Muscle layer of duodenum (tissue), 2 donors: Measurements from ENCODE around the gene TOP2B.

Experiments
- H3K27ac ChIP-seq: one replicate; pipeline ENCODE4 v1.7.0; 2013; ENCODE audit warnings: mild to moderate bottlenecking, low read length
- H3K27me3 ChIP-seq: one replicate; pipeline ENCODE4 v1.7.0; 2013; ENCODE audit warnings: low read depth, mild to moderate bottlenecking, control low read depth, low read length
- H3K36me3 ChIP-seq, 2 donors: one replicate each; pipeline ENCODE4 v1.7.0; 2013; ENCODE audit warnings: low read length in 2 of 2, control low read depth in 1 of 2, mild to moderate bottlenecking in 1 of 2; ENCODE audit not compliant: insufficient read depth in 2 of 2, control insufficient read depth in 1 of 2
- H3K4me1 ChIP-seq, 2 donors: one replicate each; pipeline ENCODE4 v1.7.0; 2013; ENCODE audit warnings: low read length in 2 of 2, mild to moderate bottlenecking in 2 of 2, control low read depth in 1 of 2, moderate library complexity in 1 of 2; ENCODE audit not compliant: insufficient read depth in 2 of 2, control insufficient read depth in 1 of 2
- H3K4me3 ChIP-seq, 2 donors: one replicate each; pipeline ENCODE4 v1.7.0; 2013; ENCODE audit warnings: low read length in 2 of 2, low read depth in 1 of 2, mild to moderate bottlenecking in 1 of 2
- H3K9me3 ChIP-seq, 2 donors: one replicate each; pipeline ENCODE4 v1.7.0; 2013; ENCODE audit warnings: low read length in 2 of 2, control low read depth in 1 of 2, mild to moderate bottlenecking in 1 of 2; ENCODE audit not compliant: control insufficient read depth in 1 of 2
- donor health status: healthy.

TOP2B gene

DNA sequence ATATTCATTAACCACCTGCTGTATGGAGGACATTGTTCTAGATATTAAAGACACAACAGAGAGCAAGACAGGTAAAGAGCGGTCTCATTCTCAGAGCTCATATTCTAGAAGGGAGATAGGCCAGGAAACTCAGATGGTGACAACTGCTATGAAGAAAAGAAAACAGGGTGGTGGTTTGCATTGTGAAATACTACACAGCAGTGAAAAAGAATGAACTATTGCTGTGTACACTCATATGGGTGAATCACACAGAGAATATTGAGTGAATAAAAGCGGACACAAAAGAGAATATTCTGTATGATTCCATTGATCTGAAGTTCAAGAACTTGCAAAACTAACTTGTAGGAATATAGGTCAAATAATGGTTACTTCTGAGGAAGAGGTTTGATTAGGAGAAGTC is 76.7 kb downstream of the TOP2B start:
- no peak overlapping the region for H3K27ac ChIP-seq
- peaks cover 0 to 9% of the 10 kb centered on the region in 2 donors for H3K4me1 ChIP-seq
- H3K36me3 ChIP-seq = peaks cover 0 to 4% of the 10 kb centered on the region in 2 donors
- H3K27me3 ChIP-seq = no peaks in the 10 kb centered on the region
- H3K9me3 ChIP-seq = no peaks in the 10 kb centered on the region
- no peak overlapping the region for H3K4me3 ChIP-seq

DNA sequence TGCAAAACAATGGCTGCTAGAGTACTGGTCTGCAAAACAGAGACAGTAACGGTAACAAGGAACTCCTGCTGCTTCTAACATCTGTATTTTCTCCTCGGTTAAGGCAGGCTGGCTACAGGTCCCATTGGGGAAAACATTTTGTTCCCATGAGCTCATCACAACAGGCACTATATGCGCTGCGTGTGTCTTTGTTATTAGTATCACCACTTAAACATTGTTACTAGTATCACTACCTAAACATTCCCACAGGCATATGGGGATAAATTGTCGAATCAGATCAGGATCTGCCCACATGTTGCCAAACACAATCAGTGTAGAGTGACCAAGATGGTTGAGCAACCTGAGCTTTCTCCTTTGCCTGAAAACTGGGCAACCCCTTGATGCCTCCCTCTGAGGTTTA is 77.2 kb downstream of the TOP2B start:
- Histone ChIP-seq H3K27ac (no peak overlapping the region), H3K36me3 (peaks cover 0 to 7% of the 10 kb centered on the region in 2 donors), H3K4me3 (no peak overlapping the region), H3K4me1 (peaks cover 0 to 5% of the 10 kb centered on the region in 2 donors), H3K9me3 (no peaks in the 10 kb centered on the region), H3K27me3 (no peaks in the 10 kb centered on the region)

- peaks cover 0 to under 1% of the 10 kb centered on the region in 2 donors for H3K4me1 ChIP-seq
- H3K27me3 ChIP-seq = no peaks in the 10 kb centered on the region
- H3K4me3 ChIP-seq = no peak overlapping the region
- peaks cover 0 to 12% of the 10 kb centered on the region in 2 donors for H3K36me3 ChIP-seq
- H3K27ac ChIP-seq = no peak overlapping the region
- peaks cover 0 to 3% of the 10 kb centered on the region in 2 donors for H3K9me3 ChIP-seq
Observed at GRCh38 chr3:25587094-25587493, 77.6 kb downstream of the TOP2B start.

DNA sequence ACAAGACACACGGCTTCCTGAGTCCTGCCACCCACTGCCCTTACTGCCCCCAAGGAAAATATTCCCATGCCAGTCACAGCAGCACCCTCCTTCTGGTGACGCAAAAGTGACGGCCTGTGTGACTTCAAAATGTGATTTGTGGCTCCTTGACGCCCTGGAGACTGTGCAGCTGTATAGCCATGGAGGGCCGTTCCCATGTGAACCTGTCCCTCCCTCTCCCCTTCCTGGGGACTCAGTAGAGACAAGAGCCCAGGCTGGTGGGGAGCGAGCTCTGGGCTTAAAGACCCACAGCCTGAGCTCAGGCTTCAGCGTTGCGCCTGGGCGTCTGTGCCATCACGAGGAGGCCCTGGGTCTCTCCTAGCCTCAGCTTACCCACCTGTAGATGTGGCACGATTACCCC is 78.2 kb downstream of the TOP2B start:
- H3K4me1 ChIP-seq = no peaks in the 10 kb centered on the region
- H3K27me3 ChIP-seq = no peaks in the 10 kb centered on the region
- H3K36me3 ChIP-seq = peaks cover 0 to 17% of the 10 kb centered on the region in 2 donors
- H3K4me3 ChIP-seq = no peak overlapping the region
- peaks cover 0 to 3% of the 10 kb centered on the region in 2 donors for H3K9me3 ChIP-seq
- no peak overlapping the region for H3K27ac ChIP-seq

DNA sequence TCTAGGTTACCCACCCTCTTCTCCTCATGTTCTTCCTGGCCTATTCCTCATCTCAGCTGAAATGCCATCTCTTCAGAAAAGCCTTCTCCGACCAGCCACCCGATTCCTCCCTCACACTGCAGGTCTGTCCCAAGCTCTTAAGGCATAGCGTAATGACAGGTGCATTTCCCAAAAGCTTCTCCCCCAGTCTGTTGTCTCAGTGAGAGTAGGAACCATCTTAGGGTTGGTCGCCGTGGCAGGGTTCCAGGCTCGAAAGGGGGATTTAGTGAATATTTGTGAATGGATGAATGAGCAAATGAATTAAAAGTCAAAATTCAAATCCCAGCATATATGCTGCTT is 78.6 kb downstream of the TOP2B start:
- Histone ChIP-seq H3K27me3 (no peaks in the 10 kb centered on the region), H3K4me3 (no peak overlapping the region)

DNA sequence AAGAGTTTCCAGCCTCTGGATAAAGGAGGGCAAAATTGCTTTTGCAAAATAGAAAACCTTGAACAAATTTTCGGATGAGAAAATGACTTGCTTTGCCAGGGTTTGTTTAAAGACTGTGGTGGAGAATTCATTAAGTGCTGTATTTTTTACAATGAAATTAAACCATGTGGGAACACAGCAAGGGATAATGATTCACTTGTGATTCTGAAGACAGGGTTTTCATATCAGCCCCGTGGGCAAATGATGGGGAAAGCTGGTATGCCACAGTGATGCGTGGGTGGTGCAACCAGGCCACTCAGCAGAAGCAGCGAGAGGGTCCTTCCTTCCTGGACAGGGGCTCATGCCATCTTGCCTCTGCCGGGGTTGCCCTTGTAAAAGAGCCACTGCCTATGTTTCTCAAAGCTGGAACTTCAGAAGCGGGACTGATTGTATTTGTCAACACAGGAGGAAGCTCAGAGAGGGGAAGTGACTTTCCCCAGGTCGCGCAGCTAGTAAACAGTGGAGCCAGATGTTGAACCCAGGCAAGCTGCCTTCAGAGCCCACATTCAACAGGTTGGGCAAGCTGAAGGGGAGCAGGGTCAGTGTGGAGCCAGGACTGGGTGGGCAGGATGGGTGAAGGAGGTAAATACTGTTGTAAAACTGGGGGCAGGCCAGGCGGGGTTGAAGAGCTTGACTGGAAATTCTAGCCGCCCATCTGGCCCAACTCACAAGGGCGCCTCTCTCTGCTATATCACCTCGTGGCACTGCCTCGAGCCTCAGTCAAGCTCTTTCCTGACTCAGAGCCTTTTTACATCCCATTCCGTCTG is 79.1 kb downstream of the TOP2B start:
- Histone ChIP-seq H3K9me3 (peaks cover 0 to 3% of the 10 kb centered on the region in 2 donors), H3K4me3 (no peak overlapping the region), H3K4me1 (no peaks in the 10 kb centered on the region), H3K27me3 (no peaks in the 10 kb centered on the region), H3K27ac (no peak overlapping the region), H3K36me3 (peaks cover 0 to 25% of the 10 kb centered on the region in 2 donors)

More for the DNA sequence above, 78.6 kb downstream of the TOP2B start:
- H3K36me3 ChIP-seq = peaks cover 0 to 21% of the 10 kb centered on the region in 2 donors
- H3K9me3 ChIP-seq = peaks cover 0 to 3% of the 10 kb centered on the region in 2 donors
- H3K4me1 ChIP-seq = no peaks in the 10 kb centered on the region
- no peak overlapping the region for H3K27ac ChIP-seq

- H3K4me1 ChIP-seq = no peaks in the 10 kb centered on the region
- no peak overlapping the region for H3K27ac ChIP-seq
- H3K27me3 ChIP-seq = no peaks in the 10 kb centered on the region
- H3K4me3 ChIP-seq = no peak overlapping the region
- H3K36me3 ChIP-seq = peaks cover 0 to 25% of the 10 kb centered on the region in 2 donors
- peaks cover 0 to 3% of the 10 kb centered on the region in 2 donors for H3K9me3 ChIP-seq
Observed at GRCh38 chr3:25584011-25584789, 80.5 kb downstream of the TOP2B start.

- Histone ChIP-seq H3K4me1 (no peaks in the 10 kb centered on the region), H3K27me3 (no peaks in the 10 kb centered on the region), H3K4me3 (no peak overlapping the region), H3K27ac (no peak overlapping the region), H3K9me3 (peaks cover 0 to 3% of the 10 kb centered on the region in 2 donors), H3K36me3 (peaks cover 0 to 25% of the 10 kb centered on the region in 2 donors)
Observed at GRCh38 chr3:25583343-25583742, 81.4 kb downstream of the TOP2B start.

DNA sequence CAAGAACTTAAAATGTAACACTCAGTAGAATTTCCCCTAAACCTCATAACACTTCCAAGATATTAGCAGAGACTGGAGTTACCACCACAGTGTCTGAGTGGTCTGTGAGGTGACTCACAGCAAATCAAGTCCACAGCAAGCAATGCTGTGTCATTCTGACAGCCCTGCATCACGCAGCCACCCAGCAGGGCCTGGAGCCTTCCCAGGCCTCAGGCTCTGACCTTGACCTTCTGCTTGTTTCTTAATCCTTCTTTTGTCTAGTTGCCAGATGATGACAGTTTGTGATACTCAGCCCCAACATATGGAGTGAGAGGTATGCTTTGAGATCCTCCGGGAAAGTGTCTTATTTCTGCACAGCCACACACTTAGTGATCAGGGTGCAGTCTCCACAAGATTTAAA is 82.5 kb downstream of the TOP2B start:
- peaks cover 0 to 3% of the 10 kb centered on the region in 2 donors for H3K9me3 ChIP-seq
- peaks cover 0 to 25% of the 10 kb centered on the region in 2 donors for H3K36me3 ChIP-seq
- H3K4me3 ChIP-seq = no peak overlapping the region
- H3K4me1 ChIP-seq = no peaks in the 10 kb centered on the region
- no peaks in the 10 kb centered on the region for H3K27me3 ChIP-seq
- no peak overlapping the region for H3K27ac ChIP-seq

DNA sequence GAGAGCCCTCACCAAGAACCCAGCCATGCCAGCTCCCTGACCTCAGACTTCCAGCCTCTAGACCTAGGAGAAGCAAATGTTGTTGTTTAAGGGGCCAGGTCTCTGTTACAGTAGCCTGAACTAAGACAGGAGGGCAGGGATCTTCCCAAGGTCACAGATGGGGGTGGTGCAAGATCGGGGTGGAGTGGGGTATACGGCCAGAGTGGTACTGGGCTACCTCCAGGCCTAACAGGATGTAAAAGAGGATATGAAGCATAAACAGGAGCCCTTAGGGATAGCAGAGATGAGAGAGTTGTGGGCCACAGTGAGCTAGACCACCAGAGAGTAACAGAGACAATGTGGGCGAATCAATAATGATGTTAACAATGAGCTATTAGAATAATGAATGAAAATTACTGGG is 82.9 kb downstream of the TOP2B start:
- no peak overlapping the region for H3K27ac ChIP-seq
- peaks cover 0 to 25% of the 10 kb centered on the region in 2 donors for H3K36me3 ChIP-seq
- H3K4me1 ChIP-seq = no peaks in the 10 kb centered on the region
- no peak overlapping the region for H3K4me3 ChIP-seq
- peaks cover 0 to 3% of the 10 kb centered on the region in 2 donors for H3K9me3 ChIP-seq
- H3K27me3 ChIP-seq = no peaks in the 10 kb centered on the region

GRCh38 chr3:25581335-25581734 is 83.4 kb downstream of the TOP2B start:
- Histone ChIP-seq H3K4me3 (no peak overlapping the region), H3K36me3 (peaks cover 0 to 25% of the 10 kb centered on the region in 2 donors), H3K27me3 (no peaks in the 10 kb centered on the region), H3K4me1 (no peaks in the 10 kb centered on the region), H3K27ac (no peak overlapping the region), H3K9me3 (peaks cover 0 to 3% of the 10 kb centered on the region in 2 donors)
